Measurements from ENCODE around the gene MAP3K19.

MAP3K19 gene

DNA sequence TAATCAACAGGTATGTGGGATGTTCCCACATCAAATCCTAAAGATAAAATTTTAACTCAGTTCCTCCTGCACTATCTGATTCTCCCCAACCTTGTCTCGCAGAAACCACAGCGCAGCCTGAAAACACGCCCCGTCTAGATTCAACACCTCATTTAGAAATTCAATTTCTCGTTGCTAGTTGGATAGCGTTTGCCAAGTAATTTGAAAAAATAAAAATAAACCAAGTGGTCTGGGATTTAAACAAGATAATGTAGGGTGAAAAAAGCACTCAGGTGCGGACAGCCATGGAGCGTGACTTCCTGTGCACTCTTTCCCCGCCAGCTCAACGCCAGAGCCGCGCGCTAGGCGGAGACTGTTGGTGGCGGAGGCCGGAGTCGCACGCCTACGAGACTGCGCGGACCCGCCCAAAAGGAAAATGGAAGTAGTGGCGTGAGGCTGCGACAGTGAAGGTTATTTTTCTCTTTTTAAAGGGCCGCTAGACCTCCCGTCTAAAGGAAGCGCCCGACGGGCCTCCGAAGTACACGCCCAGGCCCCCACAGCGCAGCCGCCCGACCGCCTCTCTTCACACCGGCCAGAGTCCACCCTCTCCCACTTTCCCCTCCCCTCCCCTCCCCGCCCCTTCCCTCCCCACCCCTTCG is 129.2 kb downstream of the MAP3K19 start (continued):
- TF ChIP-seq ZFP69B (tag by site-specific recombination; IDR thresholded peaks at IDR 0.05) (peak; percentile 24; the same call in 1 of the 2 replicates), HOXD13 (CRISPR knock-in tag; IDR thresholded peaks at IDR 0.05; ENCODE audit: borderline replicate concordance) (no peak), FEZF1 (tag by site-specific recombination; IDR thresholded peaks at IDR 0.05) (no peak), ZBTB8A (tag by site-specific recombination; IDR thresholded peaks at IDR 0.05) (peak; percentile 57), ZNF529 (tag by site-specific recombination; IDR thresholded peaks at IDR 0.05; ENCODE audit: insufficient replicate concordance) (no peak), ZNF76 (tag by site-specific recombination; IDR thresholded peaks at IDR 0.05; ENCODE audit: borderline replicate concordance, low read depth) (no peak), ZNF544 (tag by site-specific recombination; IDR thresholded peaks at IDR 0.05) (no peak), KLF1 (tag by site-specific recombination; IDR thresholded peaks at IDR 0.05) (no peak; the same call in 1 of the 2 replicates), ZBTB1 (tag by site-specific recombination; IDR thresholded peaks at IDR 0.05) (no peak), ZNF335 (tag by site-specific recombination; conservative IDR thresholded peaks at IDR 0.05) (peak; percentile 81), SCRT1 (tag by site-specific recombination; IDR thresholded peaks at IDR 0.05; ENCODE audit: borderline replicate concordance) (no peak; the same call in 1 of the 2 replicates), ZNF654 (tag by site-specific recombination; IDR thresholded peaks at IDR 0.05; ENCODE audit: low read depth) (no peak), ZNF768 (tag by site-specific recombination; IDR thresholded peaks at IDR 0.05) (no peak), ZNF391 (tag by site-specific recombination; IDR thresholded peaks at IDR 0.05; ENCODE audit: borderline replicate concordance, low read depth) (no peak), ZNF266 (tag by site-specific recombination; IDR thresholded peaks at IDR 0.05; ENCODE audit: low read depth) (no peak), ZNF426 (tag by site-specific recombination; IDR thresholded peaks at IDR 0.05) (no peak), ZNF292 (tag by site-specific recombination; IDR thresholded peaks at IDR 0.05; ENCODE audit: borderline replicate concordance, low read depth) (no peak), ZNF830 (tag by site-specific recombination; IDR thresholded peaks at IDR 0.05; ENCODE audit: low read depth) (no peak), ZNF701 (tag by site-specific recombination; IDR thresholded peaks at IDR 0.05) (no peak), ZFP3 (tag by site-specific recombination; IDR thresholded peaks at IDR 0.05; ENCODE audit: low read depth) (no peak), CTCF (tag by site-specific recombination; IDR thresholded peaks at IDR 0.05) (peak; percentile 53)
- TF ChIP-seq, protein P1, sequence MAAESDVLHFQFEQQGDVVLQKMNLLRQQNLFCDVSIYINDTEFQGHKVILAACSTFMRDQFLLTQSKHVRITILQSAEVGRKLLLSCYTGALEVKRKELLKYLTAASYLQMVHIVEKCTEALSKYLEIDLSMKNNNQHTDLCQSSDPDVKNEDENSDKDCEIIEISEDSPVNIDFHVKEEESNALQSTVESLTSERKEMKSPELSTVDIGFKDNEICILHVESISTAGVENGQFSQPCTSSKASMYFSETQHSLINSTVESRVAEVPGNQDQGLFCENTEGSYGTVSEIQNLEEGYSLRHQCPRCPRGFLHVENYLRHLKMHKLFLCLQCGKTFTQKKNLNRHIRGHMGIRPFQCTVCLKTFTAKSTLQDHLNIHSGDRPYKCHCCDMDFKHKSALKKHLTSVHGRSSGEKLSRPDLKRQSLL (tag by site-specific recombination; IDR thresholded peaks at IDR 0.05): 0 out of 2 replicates have a peak, but pooled peaks have one; percentile 31
- TF ChIP-seq, protein P2, sequence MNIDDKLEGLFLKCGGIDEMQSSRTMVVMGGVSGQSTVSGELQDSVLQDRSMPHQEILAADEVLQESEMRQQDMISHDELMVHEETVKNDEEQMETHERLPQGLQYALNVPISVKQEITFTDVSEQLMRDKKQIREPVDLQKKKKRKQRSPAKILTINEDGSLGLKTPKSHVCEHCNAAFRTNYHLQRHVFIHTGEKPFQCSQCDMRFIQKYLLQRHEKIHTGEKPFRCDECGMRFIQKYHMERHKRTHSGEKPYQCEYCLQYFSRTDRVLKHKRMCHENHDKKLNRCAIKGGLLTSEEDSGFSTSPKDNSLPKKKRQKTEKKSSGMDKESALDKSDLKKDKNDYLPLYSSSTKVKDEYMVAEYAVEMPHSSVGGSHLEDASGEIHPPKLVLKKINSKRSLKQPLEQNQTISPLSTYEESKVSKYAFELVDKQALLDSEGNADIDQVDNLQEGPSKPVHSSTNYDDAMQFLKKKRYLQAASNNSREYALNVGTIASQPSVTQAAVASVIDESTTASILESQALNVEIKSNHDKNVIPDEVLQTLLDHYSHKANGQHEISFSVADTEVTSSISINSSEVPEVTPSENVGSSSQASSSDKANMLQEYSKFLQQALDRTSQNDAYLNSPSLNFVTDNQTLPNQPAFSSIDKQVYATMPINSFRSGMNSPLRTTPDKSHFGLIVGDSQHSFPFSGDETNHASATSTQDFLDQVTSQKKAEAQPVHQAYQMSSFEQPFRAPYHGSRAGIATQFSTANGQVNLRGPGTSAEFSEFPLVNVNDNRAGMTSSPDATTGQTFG (tag by site-specific recombination; IDR thresholded peaks at IDR 0.05; ENCODE audit: borderline replicate concordance): no peak
- TF ChIP-seq, protein P3, sequence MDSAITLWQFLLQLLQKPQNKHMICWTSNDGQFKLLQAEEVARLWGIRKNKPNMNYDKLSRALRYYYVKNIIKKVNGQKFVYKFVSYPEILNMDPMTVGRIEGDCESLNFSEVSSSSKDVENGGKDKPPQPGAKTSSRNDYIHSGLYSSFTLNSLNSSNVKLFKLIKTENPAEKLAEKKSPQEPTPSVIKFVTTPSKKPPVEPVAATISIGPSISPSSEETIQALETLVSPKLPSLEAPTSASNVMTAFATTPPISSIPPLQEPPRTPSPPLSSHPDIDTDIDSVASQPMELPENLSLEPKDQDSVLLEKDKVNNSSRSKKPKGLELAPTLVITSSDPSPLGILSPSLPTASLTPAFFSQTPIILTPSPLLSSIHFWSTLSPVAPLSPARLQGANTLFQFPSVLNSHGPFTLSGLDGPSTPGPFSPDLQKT (IDR thresholded peaks at IDR 0.05; ENCODE audit: borderline replicate concordance, low read depth, low read length): no peak
- TF ChIP-seq, protein P4, sequence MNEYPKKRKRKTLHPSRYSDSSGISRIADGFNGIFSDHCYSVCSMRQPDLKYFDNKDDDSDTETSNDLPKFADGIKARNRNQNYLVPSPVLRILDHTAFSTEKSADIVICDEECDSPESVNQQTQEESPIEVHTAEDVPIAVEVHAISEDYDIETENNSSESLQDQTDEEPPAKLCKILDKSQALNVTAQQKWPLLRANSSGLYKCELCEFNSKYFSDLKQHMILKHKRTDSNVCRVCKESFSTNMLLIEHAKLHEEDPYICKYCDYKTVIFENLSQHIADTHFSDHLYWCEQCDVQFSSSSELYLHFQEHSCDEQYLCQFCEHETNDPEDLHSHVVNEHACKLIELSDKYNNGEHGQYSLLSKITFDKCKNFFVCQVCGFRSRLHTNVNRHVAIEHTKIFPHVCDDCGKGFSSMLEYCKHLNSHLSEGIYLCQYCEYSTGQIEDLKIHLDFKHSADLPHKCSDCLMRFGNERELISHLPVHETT (tag by site-specific recombination; IDR thresholded peaks at IDR 0.05): no peak
- TF ChIP-seq, protein P5, sequence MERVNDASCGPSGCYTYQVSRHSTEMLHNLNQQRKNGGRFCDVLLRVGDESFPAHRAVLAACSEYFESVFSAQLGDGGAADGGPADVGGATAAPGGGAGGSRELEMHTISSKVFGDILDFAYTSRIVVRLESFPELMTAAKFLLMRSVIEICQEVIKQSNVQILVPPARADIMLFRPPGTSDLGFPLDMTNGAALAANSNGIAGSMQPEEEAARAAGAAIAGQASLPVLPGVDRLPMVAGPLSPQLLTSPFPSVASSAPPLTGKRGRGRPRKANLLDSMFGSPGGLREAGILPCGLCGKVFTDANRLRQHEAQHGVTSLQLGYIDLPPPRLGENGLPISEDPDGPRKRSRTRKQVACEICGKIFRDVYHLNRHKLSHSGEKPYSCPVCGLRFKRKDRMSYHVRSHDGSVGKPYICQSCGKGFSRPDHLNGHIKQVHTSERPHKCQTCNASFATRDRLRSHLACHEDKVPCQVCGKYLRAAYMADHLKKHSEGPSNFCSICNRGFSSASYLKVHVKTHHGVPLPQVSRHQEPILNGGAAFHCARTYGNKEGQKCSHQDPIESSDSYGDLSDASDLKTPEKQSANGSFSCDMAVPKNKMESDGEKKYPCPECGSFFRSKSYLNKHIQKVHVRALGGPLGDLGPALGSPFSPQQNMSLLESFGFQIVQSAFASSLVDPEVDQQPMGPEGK (tag by site-specific recombination; IDR thresholded peaks at IDR 0.05): no peak
- TF ChIP-seq, protein P6, sequence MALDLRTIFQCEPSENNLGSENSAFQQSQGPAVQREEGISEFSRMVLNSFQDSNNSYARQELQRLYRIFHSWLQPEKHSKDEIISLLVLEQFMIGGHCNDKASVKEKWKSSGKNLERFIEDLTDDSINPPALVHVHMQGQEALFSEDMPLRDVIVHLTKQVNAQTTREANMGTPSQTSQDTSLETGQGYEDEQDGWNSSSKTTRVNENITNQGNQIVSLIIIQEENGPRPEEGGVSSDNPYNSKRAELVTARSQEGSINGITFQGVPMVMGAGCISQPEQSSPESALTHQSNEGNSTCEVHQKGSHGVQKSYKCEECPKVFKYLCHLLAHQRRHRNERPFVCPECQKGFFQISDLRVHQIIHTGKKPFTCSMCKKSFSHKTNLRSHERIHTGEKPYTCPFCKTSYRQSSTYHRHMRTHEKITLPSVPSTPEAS (tag by site-specific recombination; IDR thresholded peaks at IDR 0.05): no peak

Measured in HEK293 (cell line).